Peyer's patch (tissue), 4 donors: Measurements from ENCODE around the gene RNF5.

Experiments
- POLR2A ChIP-seq, 2 donors: fragments of 450-650 bp; IDR thresholded peaks; one replicate each; pipeline ENCODE4 v1.5.1; 2017; ENCODE audit warnings: antibody characterized with exemption in 2 of 2, mild to moderate bottlenecking in 2 of 2, moderate library complexity in 2 of 2
- TF ChIP-seq, protein P1 (sequence below), 6 experiments: fragments of 450-650 bp in 4 of 6; fragments of 200-600 bp in 2 of 6; sonication (generic) in 1 of 6; IDR thresholded peaks; one replicate each; pipeline ENCODE4 v1.5.1; 2017 to 2019; ENCODE audit warnings: antibody characterized with exemption in 6 of 6, mild to moderate bottlenecking in 3 of 6, moderate library complexity in 1 of 6

DNA sequence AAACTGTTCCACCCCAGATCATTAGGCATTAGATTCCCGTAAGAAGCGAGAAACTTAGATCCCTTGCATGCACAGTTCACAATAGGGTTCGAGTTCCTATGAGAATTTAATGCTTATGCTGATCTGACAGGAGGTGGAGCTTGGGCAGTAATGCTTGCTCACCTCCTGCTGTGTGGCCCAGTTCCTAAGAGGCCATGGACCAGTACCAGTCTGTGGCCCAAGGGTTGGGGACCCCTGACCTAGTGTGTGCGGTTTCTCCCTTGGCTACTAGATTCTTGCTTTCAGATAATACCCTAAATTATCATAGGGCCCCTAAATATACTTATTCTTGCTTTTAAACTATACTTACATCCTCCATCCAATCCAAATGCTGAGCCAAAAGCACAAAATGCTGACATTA is 16.2 kb downstream of the RNF5 start:
- TF ChIP-seq, protein P1, sequence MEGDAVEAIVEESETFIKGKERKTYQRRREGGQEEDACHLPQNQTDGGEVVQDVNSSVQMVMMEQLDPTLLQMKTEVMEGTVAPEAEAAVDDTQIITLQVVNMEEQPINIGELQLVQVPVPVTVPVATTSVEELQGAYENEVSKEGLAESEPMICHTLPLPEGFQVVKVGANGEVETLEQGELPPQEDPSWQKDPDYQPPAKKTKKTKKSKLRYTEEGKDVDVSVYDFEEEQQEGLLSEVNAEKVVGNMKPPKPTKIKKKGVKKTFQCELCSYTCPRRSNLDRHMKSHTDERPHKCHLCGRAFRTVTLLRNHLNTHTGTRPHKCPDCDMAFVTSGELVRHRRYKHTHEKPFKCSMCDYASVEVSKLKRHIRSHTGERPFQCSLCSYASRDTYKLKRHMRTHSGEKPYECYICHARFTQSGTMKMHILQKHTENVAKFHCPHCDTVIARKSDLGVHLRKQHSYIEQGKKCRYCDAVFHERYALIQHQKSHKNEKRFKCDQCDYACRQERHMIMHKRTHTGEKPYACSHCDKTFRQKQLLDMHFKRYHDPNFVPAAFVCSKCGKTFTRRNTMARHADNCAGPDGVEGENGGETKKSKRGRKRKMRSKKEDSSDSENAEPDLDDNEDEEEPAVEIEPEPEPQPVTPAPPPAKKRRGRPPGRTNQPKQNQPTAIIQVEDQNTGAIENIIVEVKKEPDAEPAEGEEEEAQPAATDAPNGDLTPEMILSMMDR (IDR thresholded peaks at IDR 0.05): no peak
- TF ChIP-seq POLR2A (IDR thresholded peaks at IDR 0.05): no peak
